ENCODE results near the gene RNU7-1.

DNA sequence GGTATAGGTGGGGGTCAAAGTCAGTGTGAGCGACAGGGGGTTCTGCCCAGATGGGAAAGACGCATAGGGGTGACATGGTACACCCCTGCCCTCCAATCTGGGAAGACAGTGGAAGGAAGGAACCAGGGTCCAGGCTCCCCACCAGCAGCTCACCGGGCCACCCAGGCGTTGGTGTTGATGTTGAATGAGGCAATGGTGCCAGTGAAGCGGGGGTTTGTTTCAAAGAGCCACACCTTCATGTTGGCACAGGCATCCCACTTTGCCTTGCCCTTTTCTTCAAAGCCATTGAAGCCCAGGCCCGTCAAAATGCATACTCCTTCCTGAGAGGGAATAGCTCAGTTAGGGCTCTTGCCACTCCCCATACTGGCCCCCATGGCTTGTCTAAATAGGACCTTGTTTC lies 34.6 kb downstream of the RNU7-1 start:
- TF ChIP-seq, protein P1, sequence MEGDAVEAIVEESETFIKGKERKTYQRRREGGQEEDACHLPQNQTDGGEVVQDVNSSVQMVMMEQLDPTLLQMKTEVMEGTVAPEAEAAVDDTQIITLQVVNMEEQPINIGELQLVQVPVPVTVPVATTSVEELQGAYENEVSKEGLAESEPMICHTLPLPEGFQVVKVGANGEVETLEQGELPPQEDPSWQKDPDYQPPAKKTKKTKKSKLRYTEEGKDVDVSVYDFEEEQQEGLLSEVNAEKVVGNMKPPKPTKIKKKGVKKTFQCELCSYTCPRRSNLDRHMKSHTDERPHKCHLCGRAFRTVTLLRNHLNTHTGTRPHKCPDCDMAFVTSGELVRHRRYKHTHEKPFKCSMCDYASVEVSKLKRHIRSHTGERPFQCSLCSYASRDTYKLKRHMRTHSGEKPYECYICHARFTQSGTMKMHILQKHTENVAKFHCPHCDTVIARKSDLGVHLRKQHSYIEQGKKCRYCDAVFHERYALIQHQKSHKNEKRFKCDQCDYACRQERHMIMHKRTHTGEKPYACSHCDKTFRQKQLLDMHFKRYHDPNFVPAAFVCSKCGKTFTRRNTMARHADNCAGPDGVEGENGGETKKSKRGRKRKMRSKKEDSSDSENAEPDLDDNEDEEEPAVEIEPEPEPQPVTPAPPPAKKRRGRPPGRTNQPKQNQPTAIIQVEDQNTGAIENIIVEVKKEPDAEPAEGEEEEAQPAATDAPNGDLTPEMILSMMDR (IDR thresholded peaks at IDR 0.05; ENCODE audit: insufficient read depth, low read length, poor library complexity, severe bottlenecking) = no peak
- no peak for TF ChIP-seq EZH2phosphoT487 (conservative IDR thresholded peaks at IDR 0.05; ENCODE audit: low read length)
